Measurements from ENCODE around the gene ANKRD1. TPM values are rescaled to one million over a fixed set of nuclear protein-coding genes. Genes with fewer than 3 reads are reported as not detected.

Gene ANKRD1
- total and polyA plus RNA-seq, 2 donors (not counting 1 experiment from before 2014, with no cell fraction given) = not detected

DNA sequence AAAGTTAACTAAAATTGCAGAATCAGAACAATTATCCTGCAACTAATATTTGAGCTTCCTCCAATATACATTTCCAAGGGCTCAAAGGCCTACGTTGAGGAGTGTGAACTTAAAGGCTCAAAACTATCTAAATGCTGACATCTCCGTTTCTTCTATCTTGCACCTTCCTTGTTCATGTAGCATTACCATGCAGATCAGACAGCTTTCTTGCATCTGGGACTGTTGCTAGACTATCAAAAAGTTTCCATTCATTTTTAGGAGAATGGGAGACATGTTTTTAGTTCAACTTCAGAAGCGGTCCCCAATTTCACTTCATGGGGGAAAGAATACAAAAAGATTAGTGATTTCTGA lies 2.9 kb downstream of the ANKRD1 start:
- no peaks in the 10 kb centered on the region for H3K27me3 ChIP-seq (replicated peaks in 1 of 4; ENCODE audit: control extremely low read depth in 1 of 4, control insufficient read depth in 3 of 4, insufficient read depth in 4 of 4, low read length in 3 of 4)

DNA sequence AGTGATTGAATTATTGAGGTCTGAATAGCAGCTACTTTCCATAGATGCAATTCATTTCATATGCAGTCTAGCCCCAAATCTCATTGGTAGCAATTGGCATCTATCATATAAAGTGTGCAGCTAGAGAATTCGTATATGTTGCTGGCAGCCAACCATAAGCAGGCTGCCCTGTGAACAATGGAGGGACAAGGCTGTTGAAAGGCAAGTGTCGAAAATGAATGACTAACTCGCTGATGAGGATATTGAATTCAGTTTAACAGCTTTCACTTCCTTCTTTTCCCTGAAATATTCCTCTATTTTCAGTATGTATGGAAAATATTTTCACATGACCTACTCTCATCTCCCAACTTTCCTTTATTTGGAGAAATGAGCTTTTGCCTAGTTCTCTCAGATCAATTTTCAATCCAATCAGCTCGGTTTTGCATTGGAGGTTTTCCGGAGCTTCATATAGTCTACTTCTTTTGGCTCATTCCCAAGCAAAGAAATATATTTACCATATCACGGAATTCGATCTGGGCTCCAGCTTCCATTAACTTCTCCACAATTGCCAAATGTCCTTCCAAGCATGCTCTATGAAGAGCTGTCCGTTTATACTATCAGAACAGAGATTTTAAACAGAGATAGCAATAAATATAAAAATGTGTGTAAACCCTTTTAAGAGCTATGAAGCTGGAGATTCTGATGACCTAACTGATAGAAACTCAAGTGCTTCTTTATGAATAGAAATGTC lies 3.5 kb downstream of the ANKRD1 start:
- no peak for DNase-seq
- Histone ChIP-seq H3K36me3 (replicated peaks in 1 of 2; ENCODE audit: control extremely low read depth in 1 of 2, control insufficient read depth in 1 of 2, extremely low read depth in 1 of 2, insufficient read depth in 2 of 2, low read length in 1 of 2) (no peaks in the 10 kb centered on the region), H3K9me3 (ENCODE audit: control extremely low read depth in 1 of 3, control insufficient read depth in 2 of 3, insufficient read depth in 1 of 3, low read length in 2 of 3) (no peaks in the 10 kb centered on the region), H3K4me2 (replicated peaks; ENCODE audit: low read depth, low read length, poor library complexity, severe bottlenecking) (no peak overlapping the region), H2AFZ (ENCODE audit: insufficient read depth, low read depth, low read length, poor library complexity, severe bottlenecking) (no peak overlapping the region), H4K20me1 (ENCODE audit: control insufficient read depth, insufficient read depth, low read length, poor library complexity, severe bottlenecking) (no peaks in the 10 kb centered on the region), H3K4me3 (ENCODE audit: control extremely low read depth in 1 of 5, extremely low read depth in 1 of 5, insufficient read depth in 1 of 5, low read depth in 2 of 5, low read length in 4 of 5) (no peak overlapping the region), H3K4me1 (ENCODE audit: control insufficient read depth in 2 of 2, insufficient read depth in 2 of 2, low read length in 2 of 2) (peaks cover 0 to 3% of the 10 kb centered on the region in 2 donors), H3K27ac (ENCODE audit: low read length in 2 of 2) (no peak overlapping the region), H3K9ac (ENCODE audit: low read length) (no peak overlapping the region), H3K27me3 (replicated peaks in 1 of 4; ENCODE audit: control extremely low read depth in 1 of 4, control insufficient read depth in 3 of 4, insufficient read depth in 4 of 4, low read length in 3 of 4) (no peaks in the 10 kb centered on the region), H3K79me2 (ENCODE audit: control insufficient read depth, insufficient read depth, low read length) (no peaks in the 10 kb centered on the region)
- Mint-ChIP-seq H3K9me3 (ENCODE audit: insufficient read depth) (no peaks in the 10 kb centered on the region), H3K27me3 (no peaks in the 10 kb centered on the region), H3K4me1 (peaks cover 8% of the 10 kb centered on the region), H3K27ac (no peak overlapping the region), H3K4me3 (no peak overlapping the region)
- WGBS (ENCODE audit: insufficient coverage) = 93% methylated on average over 5 of the region's 8 CpGs
- ChIA-PET CTCF (interaction anchor here (1.0 to 2.6 kb wide), 3 partner anchors 89 to 333 kb away, joined by 3 to 7 read pairs (median 4); no protein-coding TSS in a partner anchor), POLR2A (no interaction called here)
- intact Hi-C loops (cut with micrococcal nuclease) = loop anchor here (10.0 kb wide), 1 partner anchor 717 kb away; the partner anchor contains the start of gene PPP1R3C
- ATAC-seq (ENCODE audit: low read depth) = no peak
- TF ChIP-seq, protein P1, sequence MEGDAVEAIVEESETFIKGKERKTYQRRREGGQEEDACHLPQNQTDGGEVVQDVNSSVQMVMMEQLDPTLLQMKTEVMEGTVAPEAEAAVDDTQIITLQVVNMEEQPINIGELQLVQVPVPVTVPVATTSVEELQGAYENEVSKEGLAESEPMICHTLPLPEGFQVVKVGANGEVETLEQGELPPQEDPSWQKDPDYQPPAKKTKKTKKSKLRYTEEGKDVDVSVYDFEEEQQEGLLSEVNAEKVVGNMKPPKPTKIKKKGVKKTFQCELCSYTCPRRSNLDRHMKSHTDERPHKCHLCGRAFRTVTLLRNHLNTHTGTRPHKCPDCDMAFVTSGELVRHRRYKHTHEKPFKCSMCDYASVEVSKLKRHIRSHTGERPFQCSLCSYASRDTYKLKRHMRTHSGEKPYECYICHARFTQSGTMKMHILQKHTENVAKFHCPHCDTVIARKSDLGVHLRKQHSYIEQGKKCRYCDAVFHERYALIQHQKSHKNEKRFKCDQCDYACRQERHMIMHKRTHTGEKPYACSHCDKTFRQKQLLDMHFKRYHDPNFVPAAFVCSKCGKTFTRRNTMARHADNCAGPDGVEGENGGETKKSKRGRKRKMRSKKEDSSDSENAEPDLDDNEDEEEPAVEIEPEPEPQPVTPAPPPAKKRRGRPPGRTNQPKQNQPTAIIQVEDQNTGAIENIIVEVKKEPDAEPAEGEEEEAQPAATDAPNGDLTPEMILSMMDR (IDR thresholded peaks at IDR 0.05) = no peak
- TF ChIP-seq EZH2 (IDR thresholded peaks at IDR 0.05; ENCODE audit: borderline replicate concordance, insufficient read depth, low read depth, low read length, poor library complexity, severe bottlenecking) = no peak

More for the DNA sequence above, 2.9 kb downstream of the ANKRD1 start:
- Histone ChIP-seq H3K36me3 (replicated peaks in 1 of 2; ENCODE audit: control extremely low read depth in 1 of 2, control insufficient read depth in 1 of 2, extremely low read depth in 1 of 2, insufficient read depth in 2 of 2, low read length in 1 of 2) (no peaks in the 10 kb centered on the region), H3K4me3 (ENCODE audit: control extremely low read depth in 1 of 5, extremely low read depth in 1 of 5, insufficient read depth in 1 of 5, low read depth in 2 of 5, low read length in 4 of 5) (no peak overlapping the region), H3K79me2 (ENCODE audit: control insufficient read depth, insufficient read depth, low read length) (no peaks in the 10 kb centered on the region), H4K20me1 (ENCODE audit: control insufficient read depth, insufficient read depth, low read length, poor library complexity, severe bottlenecking) (no peaks in the 10 kb centered on the region), H3K4me1 (ENCODE audit: control insufficient read depth in 2 of 2, insufficient read depth in 2 of 2, low read length in 2 of 2) (peaks cover 0 to 3% of the 10 kb centered on the region in 2 donors), H3K9ac (ENCODE audit: low read length) (no peak overlapping the region), H3K27ac (ENCODE audit: low read length in 2 of 2) (no peak overlapping the region), H3K9me3 (ENCODE audit: control extremely low read depth in 1 of 3, control insufficient read depth in 2 of 3, insufficient read depth in 1 of 3, low read length in 2 of 3) (no peaks in the 10 kb centered on the region), H3K4me2 (replicated peaks; ENCODE audit: low read depth, low read length, poor library complexity, severe bottlenecking) (no peak overlapping the region), H2AFZ (ENCODE audit: insufficient read depth, low read depth, low read length, poor library complexity, severe bottlenecking) (no peak overlapping the region)
- CTCF ChIA-PET = interaction anchor here (1.0 to 2.6 kb wide), 3 partner anchors 88 to 333 kb away, joined by 3 to 7 read pairs (median 4); no protein-coding TSS in a partner anchor
- DNase-seq (no peak), ATAC-seq (ENCODE audit: low read depth) (no peak)
- H3K4me3 Mint-ChIP-seq = no peak overlapping the region
- TF ChIP-seq EZH2 (IDR thresholded peaks at IDR 0.05; ENCODE audit: borderline replicate concordance, insufficient read depth, low read depth, low read length, poor library complexity, severe bottlenecking) = no peak
- TF ChIP-seq, protein P1 (IDR thresholded peaks at IDR 0.05) = no peak
- intact Hi-C loops (cut with micrococcal nuclease) = loop anchor here (10.0 kb wide), 1 partner anchor 717 kb away; the partner anchor contains the start of gene PPP1R3C
- H3K9me3 Mint-ChIP-seq (ENCODE audit: insufficient read depth) = no peaks in the 10 kb centered on the region
- no CpG with 5 or more reads among the region's 3 CpGs for WGBS (ENCODE audit: insufficient coverage)
- POLR2A ChIA-PET = no interaction called here
- no peaks in the 10 kb centered on the region for H3K27me3 Mint-ChIP-seq
- no peak overlapping the region for H3K27ac Mint-ChIP-seq
- H3K4me1 Mint-ChIP-seq = peaks cover 8% of the 10 kb centered on the region

Data from B cell (primary cell).